Chondrocyte (in vitro differentiated cells): ENCODE data around the gene TANC2. TPM values are rescaled to one million over a fixed set of nuclear protein-coding genes. Genes with fewer than 3 reads are reported as not detected.

ENCODE experiments used
- DNase-seq: peaks from one replicate; pipeline ENCODE4 v3.0.0; 2021; ENCODE audit warnings: mixed read lengths, low spot score
- H3K27ac Mint-ChIP-seq: one replicate; pipeline ENCODE4 v1.8.0; 2021; ENCODE audit warnings: mild to moderate bottlenecking, moderate library complexity, mixed read lengths; ENCODE audit not compliant: unreplicated experiment
- H3K27me3 Mint-ChIP-seq: 2 replicates; pipeline ENCODE4 v1.8.0; 2021; ENCODE audit warnings: low read depth, mixed read lengths
- H3K36me3 Mint-ChIP-seq: 2 replicates; pipeline ENCODE4 v1.8.0; 2021; ENCODE audit warnings: low read depth, mixed read lengths
- H3K4me1 Mint-ChIP-seq: 2 replicates; pipeline ENCODE4 v1.8.0; 2021; ENCODE audit warnings: low read depth, mild to moderate bottlenecking, mixed read lengths
- H3K4me3 Mint-ChIP-seq: one replicate; pipeline ENCODE4 v1.8.0; 2021; ENCODE audit warnings: mild to moderate bottlenecking, moderate library complexity, mixed read lengths; ENCODE audit not compliant: unreplicated experiment
- H3K9me3 Mint-ChIP-seq: 2 replicates; pipeline ENCODE4 v1.8.0; 2021; ENCODE audit warnings: low read depth, mixed read lengths
- CTCF ChIP-seq: fragments of 200-600 bp; sonication (generic); IDR thresholded peaks from 2 replicates; pipeline ENCODE4 v1.5.0; 2021; ENCODE audit warnings: antibody characterized with exemption, mild to moderate bottlenecking, moderate library complexity
- total RNA-seq: library from RNA; stranded (reverse); gene quantifications from 3 replicates; pipeline ENCODE4 v1.2.1, GENCODE V29; 2021

TANC2 gene
- total RNA-seq, 1 donor from 2014 or later = 55.7 TPM

GRCh38 chr17:62964506-62964905, 1.5 kb upstream of the TANC2 start:
- Mint-ChIP-seq H3K4me1 (peaks cover 31% of the 10 kb centered on the region), H3K9me3 (no peaks in the 10 kb centered on the region), H3K27ac (no peak overlapping the region), H3K4me3 (no peak overlapping the region), H3K36me3 (no peaks in the 10 kb centered on the region), H3K27me3 (no peaks in the 10 kb centered on the region)
- no peak for TF ChIP-seq CTCF
- no peak for DNase-seq

GRCh38 chr17:62965174-62965685, 805 bp upstream of the TANC2 start:
- Mint-ChIP-seq H3K36me3 (no peaks in the 10 kb centered on the region), H3K9me3 (no peaks in the 10 kb centered on the region), H3K4me1 (peaks cover 31% of the 10 kb centered on the region), H3K27ac (peak overlapping the region; percentile 89), H3K4me3 (peak overlapping the region; percentile 80), H3K27me3 (no peaks in the 10 kb centered on the region)
- no peak for TF ChIP-seq CTCF
- no peak for DNase-seq

- Mint-ChIP-seq H3K36me3 (no peaks in the 10 kb centered on the region), H3K4me3 (peak overlapping the region; percentile 86), H3K27ac (peak overlapping the region; percentile 62), H3K9me3 (no peaks in the 10 kb centered on the region), H3K27me3 (no peaks in the 10 kb centered on the region), H3K4me1 (peaks cover 34% of the 10 kb centered on the region)
- no peak for TF ChIP-seq CTCF
- no peak for DNase-seq
Observed at GRCh38 chr17:62966426-62967204, 580 bp downstream of the TANC2 start.

GRCh38 chr17:62967205-62967529, 1.1 kb downstream of the TANC2 start:
- no peaks in the 10 kb centered on the region for H3K27me3 Mint-ChIP-seq
- DNase-seq = no peak
- H3K4me1 Mint-ChIP-seq = peaks cover 34% of the 10 kb centered on the region
- peak overlapping the region; percentile 62 for H3K27ac Mint-ChIP-seq
- H3K9me3 Mint-ChIP-seq = no peaks in the 10 kb centered on the region
- H3K4me3 Mint-ChIP-seq = peak overlapping the region; percentile 86
- H3K36me3 Mint-ChIP-seq = no peaks in the 10 kb centered on the region
- TF ChIP-seq CTCF = no peak

GRCh38 chr17:62968445-62968923, 2.4 kb downstream of the TANC2 start:
- Mint-ChIP-seq H3K27me3 (no peaks in the 10 kb centered on the region), H3K4me1 (peaks cover 42% of the 10 kb centered on the region), H3K27ac (peak overlapping the region; percentile 73), H3K36me3 (no peaks in the 10 kb centered on the region), H3K9me3 (no peaks in the 10 kb centered on the region), H3K4me3 (peak overlapping the region; percentile 32)
- peak; percentile 98 for TF ChIP-seq CTCF
- no peak for DNase-seq
